ENCODE results near the gene GALNT3. TPM values are rescaled to one million over a fixed set of nuclear protein-coding genes. Genes with fewer than 3 reads are reported as not detected.
A peak's percentile ranks its signal among the peaks of the same experiment; 100 is the strongest.

GALNT3 gene
- total RNA-seq, 1 experiment from 2014 or later = 18.5 TPM

DNA sequence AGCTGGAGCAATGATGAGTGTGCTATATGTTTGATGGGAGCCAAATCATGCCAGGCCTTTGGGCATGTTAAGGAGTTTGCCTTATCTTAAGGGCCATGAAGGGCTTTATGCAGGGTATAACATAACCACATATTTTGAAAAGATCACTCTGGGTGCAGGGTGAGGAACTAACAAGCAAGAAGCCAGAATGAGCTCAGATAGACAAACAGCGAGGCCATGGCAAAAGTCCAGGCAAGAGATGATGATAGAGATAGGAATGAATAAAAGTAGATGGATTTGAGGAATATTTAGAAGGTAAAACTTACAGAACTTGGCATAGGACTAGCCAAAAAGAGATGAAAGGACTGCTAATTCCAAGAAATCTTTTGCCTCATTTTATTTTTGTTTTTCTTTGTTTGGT, 6.7 kb downstream of the GALNT3 start:
- Histone ChIP-seq H2BK15ac (ENCODE audit: low read depth, low read length) (no peak overlapping the region), H3K14ac (ENCODE audit: insufficient read depth, low read length) (no peak overlapping the region), H2BK120ac (ENCODE audit: low read depth, low read length, poor library complexity, severe bottlenecking) (no peak overlapping the region), H4K20me1 (ENCODE audit: control insufficient read depth, insufficient read depth, insufficient read length) (no peaks in the 10 kb centered on the region), H2BK12ac (ENCODE audit: insufficient read length, low read depth, low read length) (no peak overlapping the region), H3K4me1 (ENCODE audit: insufficient read depth, low read length) (peaks cover 9% of the 10 kb centered on the region), H3K23ac (ENCODE audit: insufficient read length, low read depth, low read length) (no peak overlapping the region), H3K27me3 (ENCODE audit: insufficient read depth, low read length) (no peaks in the 10 kb centered on the region), H4K5ac (ENCODE audit: insufficient read length, low read depth, low read length) (no peak overlapping the region), H4K8ac (replicated peaks; ENCODE audit: insufficient read length, low read depth, low read length) (no peak overlapping the region), H2AFZ (ENCODE audit: low read length) (no peak overlapping the region), H3K23me2 (ENCODE audit: insufficient read length, low read depth, low read length, poor library complexity, severe bottlenecking) (no peaks in the 10 kb centered on the region), H2AK5ac (ENCODE audit: insufficient read length, low read length) (no peak overlapping the region), H3K79me2 (ENCODE audit: insufficient read depth, low read length) (peaks cover 28% of the 10 kb centered on the region), H3K4me2 (ENCODE audit: insufficient read depth, insufficient read length, low read length) (no peak overlapping the region), H2BK20ac (ENCODE audit: low read depth, low read length, poor library complexity, severe bottlenecking) (no peak overlapping the region), H3T11ph (ENCODE audit: low read length) (no peak overlapping the region), H3K27ac (ENCODE audit: insufficient read length, low read depth, low read length) (no peak overlapping the region), H3K79me1 (ENCODE audit: insufficient read depth, low read depth, low read length, poor library complexity, severe bottlenecking) (peaks cover 6% of the 10 kb centered on the region), H3K56ac (ENCODE audit: insufficient read length, low read depth, low read length) (no peak overlapping the region), H3K18ac (ENCODE audit: insufficient read length, low read depth, low read length) (no peak overlapping the region), H3K4ac (ENCODE audit: low read depth, low read length) (no peak overlapping the region), H3K9me3 (ENCODE audit: control insufficient read depth, low read depth, low read length) (no peaks in the 10 kb centered on the region), H3K9ac (ENCODE audit: extremely low read depth, insufficient read length, low read length) (no peak overlapping the region), H2BK5ac (ENCODE audit: insufficient read length, low read length) (no peak overlapping the region), H4K91ac (ENCODE audit: insufficient read length, low read depth, low read length) (no peak overlapping the region)
- Mint-ChIP-seq H3K27ac (peak overlapping the region in 2 of 3 experiments; percentile 25 to 37; a peak in 2 of 7 replicates), H3K36me3 (ENCODE audit: insufficient read depth in 1 of 3, low read depth in 3 of 3) (peaks cover 18 to 39% (median 24%) of the 10 kb centered on the region in 3 experiments), H3K4me3 (no peak overlapping the region), H3K9me3 (no peaks in the 10 kb centered on the region), H3K4me1 (peaks cover 62 to 66% of the 10 kb centered on the region in 2 experiments), H3K27me3 (ENCODE audit: low read depth) (no peaks in the 10 kb centered on the region)
- TF ChIP-seq, protein P1, sequence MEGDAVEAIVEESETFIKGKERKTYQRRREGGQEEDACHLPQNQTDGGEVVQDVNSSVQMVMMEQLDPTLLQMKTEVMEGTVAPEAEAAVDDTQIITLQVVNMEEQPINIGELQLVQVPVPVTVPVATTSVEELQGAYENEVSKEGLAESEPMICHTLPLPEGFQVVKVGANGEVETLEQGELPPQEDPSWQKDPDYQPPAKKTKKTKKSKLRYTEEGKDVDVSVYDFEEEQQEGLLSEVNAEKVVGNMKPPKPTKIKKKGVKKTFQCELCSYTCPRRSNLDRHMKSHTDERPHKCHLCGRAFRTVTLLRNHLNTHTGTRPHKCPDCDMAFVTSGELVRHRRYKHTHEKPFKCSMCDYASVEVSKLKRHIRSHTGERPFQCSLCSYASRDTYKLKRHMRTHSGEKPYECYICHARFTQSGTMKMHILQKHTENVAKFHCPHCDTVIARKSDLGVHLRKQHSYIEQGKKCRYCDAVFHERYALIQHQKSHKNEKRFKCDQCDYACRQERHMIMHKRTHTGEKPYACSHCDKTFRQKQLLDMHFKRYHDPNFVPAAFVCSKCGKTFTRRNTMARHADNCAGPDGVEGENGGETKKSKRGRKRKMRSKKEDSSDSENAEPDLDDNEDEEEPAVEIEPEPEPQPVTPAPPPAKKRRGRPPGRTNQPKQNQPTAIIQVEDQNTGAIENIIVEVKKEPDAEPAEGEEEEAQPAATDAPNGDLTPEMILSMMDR (conservative IDR thresholded peaks at IDR 0.05) = no peak
- WGBS (ENCODE audit: extremely low coverage, insufficient read length, low lambda C conversion rate) = no CpG with 5 or more reads among the region's 1 CpG
- no peak for DNase-seq

All from H9 (cell line).